Neural cell (in vitro differentiated cells): Measurements from ENCODE around the gene CSH1. TPM values are rescaled to one million over a fixed set of nuclear protein-coding genes. Genes with fewer than 3 reads are reported as not detected.

ENCODE experiments used
- H2AFZ ChIP-seq: fragments of 200-600, 300-800 bp; sonication (generic), shearing (Covaris generic); 2 replicates; pipeline ENCODE4 v1.6.0; 2014; ENCODE audit warnings: low read depth, mild to moderate bottlenecking, antibody characterized with exemption, low read length, moderate library complexity
- H3F3A ChIP-seq: fragments of 200-600 bp; shearing (Covaris generic); 2 replicates; pipeline ENCODE4 v1.6.1; 2016; ENCODE audit warnings: mild to moderate bottlenecking, moderate library complexity, mixed read lengths, antibody characterized with exemption, low read length; ENCODE audit not compliant: insufficient read depth, poor library complexity, severe bottlenecking
- H3K27ac ChIP-seq: fragments of 200-600, 300-800 bp; sonication (generic), shearing (Covaris generic); 2 replicates; pipeline ENCODE4 v1.5.1; 2014; ENCODE audit warnings: mild to moderate bottlenecking, low read length, moderate library complexity
- H3K27me3 ChIP-seq: fragments of 300-800, 200-600 bp; sonication (generic), shearing (Covaris generic); 2 replicates; pipeline ENCODE4 v1.6.0; 2014; ENCODE audit warnings: mild to moderate bottlenecking, low read depth, low read length, moderate library complexity; ENCODE audit not compliant: insufficient read depth
- H3K36me3 ChIP-seq: fragments of 300-800, 200-600 bp; sonication (generic), shearing (Covaris generic); 2 replicates; pipeline ENCODE4 v1.5.1; 2014; ENCODE audit warnings: mild to moderate bottlenecking, antibody characterized with exemption, low read length, moderate library complexity; ENCODE audit not compliant: insufficient read depth
- H3K4me2 ChIP-seq: fragments of 300-800, 200-600 bp; sonication (generic), shearing (Covaris generic); 2 replicates; pipeline ENCODE4 v1.6.0; 2014; ENCODE audit warnings: mild to moderate bottlenecking, low read length
- H3K4me3 ChIP-seq: fragments of 300-800, 200-600 bp; sonication (generic), shearing (Covaris generic); 2 replicates; pipeline ENCODE4 v1.5.1; 2014; ENCODE audit warnings: mild to moderate bottlenecking, low read length, moderate library complexity
- H3K79me2 ChIP-seq: fragments of 200-600 bp; shearing (Covaris generic); replicated peaks from 2 replicates; pipeline ENCODE4 v1.6.0; 2014; ENCODE audit warnings: mild to moderate bottlenecking, low read length, moderate library complexity; ENCODE audit not compliant: insufficient read depth
- H3K9ac ChIP-seq: fragments of 300-800, 200-600 bp; sonication (generic), shearing (Covaris generic); 2 replicates; pipeline ENCODE4 v1.6.1; 2016; ENCODE audit warnings: mild to moderate bottlenecking, low read length, mixed read lengths
- H3K9me2 ChIP-seq: fragments of 200-600 bp; shearing (Covaris generic); 2 replicates; pipeline ENCODE4 v1.6.1; 2016; ENCODE audit warnings: mild to moderate bottlenecking, low read length, mixed read lengths; ENCODE audit not compliant: insufficient read depth
- H3K9me3 ChIP-seq: fragments of 200-600, 300-800 bp; sonication (generic), shearing (Covaris generic); 2 replicates; pipeline ENCODE4 v1.6.1; 2016; ENCODE audit warnings: mild to moderate bottlenecking, mixed run types, low read length, moderate library complexity, mixed read lengths
- H4K20me1 ChIP-seq: fragments of 200-600 bp; shearing (Covaris generic); 2 replicates; pipeline ENCODE4 v1.6.1; 2016; ENCODE audit warnings: mild to moderate bottlenecking, mixed run types; ENCODE audit not compliant: insufficient read depth
- EP300 ChIP-seq: fragments of 450-650 bp; conservative IDR thresholded peaks from 2 replicates; pipeline ENCODE4 v1.6.1; 2014; ENCODE audit warnings: antibody characterized with exemption, mild to moderate bottlenecking, moderate library complexity; ENCODE audit not compliant: poor library complexity, severe bottlenecking
- EZH2 ChIP-seq: fragments of 200-600, 300-800 bp; shearing (Covaris generic), sonication (generic); IDR thresholded peaks from 2 replicates; pipeline ENCODE4 v1.6.1; 2014; ENCODE audit warnings: antibody characterized with exemption, low read length, borderline replicate concordance, mild to moderate bottlenecking; ENCODE audit not compliant: insufficient read depth, poor library complexity, severe bottlenecking
- MXI1 ChIP-seq: fragments of 450-650 bp; conservative IDR thresholded peaks from 2 replicates; pipeline ENCODE4 v1.6.1; 2014; ENCODE audit warnings: antibody characterized with exemption, mild to moderate bottlenecking; ENCODE audit not compliant: poor library complexity, severe bottlenecking
- POLR2AphosphoS5 ChIP-seq: IDR thresholded peaks from 2 replicates; pipeline ENCODE4 v1.6.1; 2012
- RAD21 ChIP-seq: fragments of 450-650 bp; conservative IDR thresholded peaks from 2 replicates; pipeline ENCODE4 v1.6.1; 2014; ENCODE audit warnings: antibody characterized with exemption, mild to moderate bottlenecking, moderate library complexity
- SMC3 ChIP-seq: fragments of 450-650 bp; conservative IDR thresholded peaks from 2 replicates; pipeline ENCODE4 v1.6.1; 2014; ENCODE audit warnings: antibody characterized with exemption, mild to moderate bottlenecking, moderate library complexity; ENCODE audit not compliant: poor library complexity
- TAF1 ChIP-seq: IDR thresholded peaks from 2 replicates; pipeline ENCODE4 v1.6.1; 2012; ENCODE audit warnings: low read depth
- polyA plus RNA-seq: library from polyadenylated mRNA; depleted of rRNA; stranded (reverse); fragments of >200 nt; gene quantifications from 2 replicates; pipeline ENCODE4 v1.2.3, GENCODE V29; 2014
- TF ChIP-seq, protein P1 (sequence below): IDR thresholded peaks from 2 replicates; pipeline ENCODE4 v1.6.1; 2012; ENCODE audit warnings: borderline replicate concordance
- TF ChIP-seq, protein P2 (sequence below): fragments of 450-650 bp; IDR thresholded peaks from 2 replicates; pipeline ENCODE4 v1.5.1; 2014; ENCODE audit warnings: antibody characterized with exemption, mild to moderate bottlenecking, moderate library complexity; ENCODE audit not compliant: poor library complexity, severe bottlenecking

The CSH1 gene
- polyA plus RNA-seq, 1 donor from 2014 or later = not detected

DNA sequence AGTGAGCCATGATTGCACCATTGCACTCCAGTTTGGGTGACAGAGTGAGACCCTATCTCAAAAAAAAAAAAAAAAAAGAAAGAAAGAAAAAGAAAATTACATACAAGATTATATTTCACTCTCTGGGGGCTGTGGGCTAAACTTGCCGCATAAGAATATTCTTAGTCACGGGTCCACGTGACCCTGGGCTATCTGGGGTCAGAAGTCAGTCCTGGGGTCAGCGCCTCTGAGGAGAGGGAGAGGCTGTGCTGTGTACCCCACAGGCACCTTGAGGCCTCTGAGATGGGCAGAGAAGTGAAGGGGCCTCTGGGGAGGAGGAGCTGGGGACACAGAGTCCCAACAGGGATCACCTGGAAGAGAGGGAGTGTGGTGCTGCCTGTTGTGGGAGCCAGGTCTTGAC, 41.5 kb upstream of the CSH1 start:
- Histone ChIP-seq H2AFZ (no peak overlapping the region), H3K27ac (no peak overlapping the region), H3K9me3 (peaks cover 3% of the 10 kb centered on the region), H3K27me3 (no peaks in the 10 kb centered on the region), H3F3A (no peaks in the 10 kb centered on the region), H3K9me2 (no peaks in the 10 kb centered on the region), H3K79me2 (no peaks in the 10 kb centered on the region), H3K36me3 (no peaks in the 10 kb centered on the region), H3K4me3 (no peak overlapping the region), H3K9ac (no peak overlapping the region), H4K20me1 (no peaks in the 10 kb centered on the region), H3K4me2 (no peak overlapping the region)
- TF ChIP-seq POLR2AphosphoS5 (no peak), RAD21 (no peak), EZH2 (no peak), EP300 (no peak), SMC3 (no peak)
- TF ChIP-seq, protein P1, sequence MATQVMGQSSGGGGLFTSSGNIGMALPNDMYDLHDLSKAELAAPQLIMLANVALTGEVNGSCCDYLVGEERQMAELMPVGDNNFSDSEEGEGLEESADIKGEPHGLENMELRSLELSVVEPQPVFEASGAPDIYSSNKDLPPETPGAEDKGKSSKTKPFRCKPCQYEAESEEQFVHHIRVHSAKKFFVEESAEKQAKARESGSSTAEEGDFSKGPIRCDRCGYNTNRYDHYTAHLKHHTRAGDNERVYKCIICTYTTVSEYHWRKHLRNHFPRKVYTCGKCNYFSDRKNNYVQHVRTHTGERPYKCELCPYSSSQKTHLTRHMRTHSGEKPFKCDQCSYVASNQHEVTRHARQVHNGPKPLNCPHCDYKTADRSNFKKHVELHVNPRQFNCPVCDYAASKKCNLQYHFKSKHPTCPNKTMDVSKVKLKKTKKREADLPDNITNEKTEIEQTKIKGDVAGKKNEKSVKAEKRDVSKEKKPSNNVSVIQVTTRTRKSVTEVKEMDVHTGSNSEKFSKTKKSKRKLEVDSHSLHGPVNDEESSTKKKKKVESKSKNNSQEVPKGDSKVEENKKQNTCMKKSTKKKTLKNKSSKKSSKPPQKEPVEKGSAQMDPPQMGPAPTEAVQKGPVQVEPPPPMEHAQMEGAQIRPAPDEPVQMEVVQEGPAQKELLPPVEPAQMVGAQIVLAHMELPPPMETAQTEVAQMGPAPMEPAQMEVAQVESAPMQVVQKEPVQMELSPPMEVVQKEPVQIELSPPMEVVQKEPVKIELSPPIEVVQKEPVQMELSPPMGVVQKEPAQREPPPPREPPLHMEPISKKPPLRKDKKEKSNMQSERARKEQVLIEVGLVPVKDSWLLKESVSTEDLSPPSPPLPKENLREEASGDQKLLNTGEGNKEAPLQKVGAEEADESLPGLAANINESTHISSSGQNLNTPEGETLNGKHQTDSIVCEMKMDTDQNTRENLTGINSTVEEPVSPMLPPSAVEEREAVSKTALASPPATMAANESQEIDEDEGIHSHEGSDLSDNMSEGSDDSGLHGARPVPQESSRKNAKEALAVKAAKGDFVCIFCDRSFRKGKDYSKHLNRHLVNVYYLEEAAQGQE = no peak
- TF ChIP-seq, protein P2, sequence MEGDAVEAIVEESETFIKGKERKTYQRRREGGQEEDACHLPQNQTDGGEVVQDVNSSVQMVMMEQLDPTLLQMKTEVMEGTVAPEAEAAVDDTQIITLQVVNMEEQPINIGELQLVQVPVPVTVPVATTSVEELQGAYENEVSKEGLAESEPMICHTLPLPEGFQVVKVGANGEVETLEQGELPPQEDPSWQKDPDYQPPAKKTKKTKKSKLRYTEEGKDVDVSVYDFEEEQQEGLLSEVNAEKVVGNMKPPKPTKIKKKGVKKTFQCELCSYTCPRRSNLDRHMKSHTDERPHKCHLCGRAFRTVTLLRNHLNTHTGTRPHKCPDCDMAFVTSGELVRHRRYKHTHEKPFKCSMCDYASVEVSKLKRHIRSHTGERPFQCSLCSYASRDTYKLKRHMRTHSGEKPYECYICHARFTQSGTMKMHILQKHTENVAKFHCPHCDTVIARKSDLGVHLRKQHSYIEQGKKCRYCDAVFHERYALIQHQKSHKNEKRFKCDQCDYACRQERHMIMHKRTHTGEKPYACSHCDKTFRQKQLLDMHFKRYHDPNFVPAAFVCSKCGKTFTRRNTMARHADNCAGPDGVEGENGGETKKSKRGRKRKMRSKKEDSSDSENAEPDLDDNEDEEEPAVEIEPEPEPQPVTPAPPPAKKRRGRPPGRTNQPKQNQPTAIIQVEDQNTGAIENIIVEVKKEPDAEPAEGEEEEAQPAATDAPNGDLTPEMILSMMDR = no peak

- H3K4me3 ChIP-seq = no peak overlapping the region
- H3K79me2 ChIP-seq = no peaks in the 10 kb centered on the region
- peaks cover 3% of the 10 kb centered on the region for H3K9me3 ChIP-seq
- H3K9ac ChIP-seq = no peak overlapping the region
- no peaks in the 10 kb centered on the region for H3K9me2 ChIP-seq
- H3K36me3 ChIP-seq = no peaks in the 10 kb centered on the region
- H3K27me3 ChIP-seq = no peaks in the 10 kb centered on the region
- H3F3A ChIP-seq = no peaks in the 10 kb centered on the region
- H2AFZ ChIP-seq = no peak overlapping the region
- TF ChIP-seq POLR2AphosphoS5 = no peak
- TF ChIP-seq, protein P2 = no peak
- no peak for TF ChIP-seq TAF1
- no peak for TF ChIP-seq MXI1
- TF ChIP-seq, protein P1 = no peak
- no peaks in the 10 kb centered on the region for H4K20me1 ChIP-seq
- no peak overlapping the region for H3K4me2 ChIP-seq
- H3K27ac ChIP-seq = no peak overlapping the region
Measured at GRCh38 chr17:63937319-63937718, 40.9 kb upstream of the CSH1 start.
